ENCODE results near the gene SDCCAG8. TPM values are rescaled to one million over a fixed set of nuclear protein-coding genes. Genes with fewer than 3 reads are reported as not detected.

SDCCAG8 gene
- total RNA-seq, 1 experiment from 2014 or later = 10.0 TPM

- Histone ChIP-seq H3K23me2 (ENCODE audit: insufficient read length, low read depth, low read length, poor library complexity, severe bottlenecking) (no peaks in the 10 kb centered on the region), H4K20me1 (ENCODE audit: control insufficient read depth, insufficient read depth, insufficient read length) (no peaks in the 10 kb centered on the region), H3K79me2 (ENCODE audit: insufficient read depth, low read length) (no peaks in the 10 kb centered on the region), H3K4ac (ENCODE audit: low read depth, low read length) (no peak overlapping the region), H2BK20ac (ENCODE audit: low read depth, low read length, poor library complexity, severe bottlenecking) (no peak overlapping the region), H4K91ac (ENCODE audit: insufficient read length, low read depth, low read length) (no peak overlapping the region), H3K4me1 (ENCODE audit: insufficient read depth, low read length) (no peaks in the 10 kb centered on the region; the same call in 1 of the 2 replicates), H4K8ac (replicated peaks; ENCODE audit: insufficient read length, low read depth, low read length) (no peak overlapping the region), H2BK12ac (ENCODE audit: insufficient read length, low read depth, low read length) (no peak overlapping the region), H3K9me3 (ENCODE audit: control insufficient read depth, low read depth, low read length) (no peaks in the 10 kb centered on the region), H3K23ac (ENCODE audit: insufficient read length, low read depth, low read length) (no peak overlapping the region), H4K5ac (ENCODE audit: insufficient read length, low read depth, low read length) (no peak overlapping the region), H3K14ac (ENCODE audit: insufficient read depth, low read length) (no peak overlapping the region), H2AK5ac (ENCODE audit: insufficient read length, low read length) (no peak overlapping the region), H2BK15ac (ENCODE audit: low read depth, low read length) (no peak overlapping the region), H3K4me2 (ENCODE audit: insufficient read depth, insufficient read length, low read length) (no peak overlapping the region), H2BK120ac (ENCODE audit: low read depth, low read length, poor library complexity, severe bottlenecking) (no peak overlapping the region), H3K56ac (ENCODE audit: insufficient read length, low read depth, low read length) (no peak overlapping the region), H3K79me1 (ENCODE audit: insufficient read depth, low read depth, low read length, poor library complexity, severe bottlenecking) (no peaks in the 10 kb centered on the region), H3T11ph (ENCODE audit: low read length) (no peak overlapping the region), H3K27ac (ENCODE audit: insufficient read length, low read depth, low read length) (no peak overlapping the region), H3K18ac (ENCODE audit: insufficient read length, low read depth, low read length) (no peak overlapping the region), H2AFZ (ENCODE audit: low read length) (no peak overlapping the region), H3K27me3 (ENCODE audit: insufficient read depth, low read length) (no peaks in the 10 kb centered on the region), H3K9ac (ENCODE audit: extremely low read depth, insufficient read length, low read length) (no peak overlapping the region), H2BK5ac (ENCODE audit: insufficient read length, low read length) (no peak overlapping the region)
- Mint-ChIP-seq H3K27me3 (ENCODE audit: low read depth) (no peaks in the 10 kb centered on the region), H3K36me3 (ENCODE audit: insufficient read depth in 1 of 3, low read depth in 3 of 3) (no peaks in the 10 kb centered on the region), H3K9me3 (no peaks in the 10 kb centered on the region), H3K27ac (no peak overlapping the region), H3K4me1 (peaks cover 14 to 16% of the 10 kb centered on the region in 2 experiments), H3K4me3 (no peak overlapping the region)
- no peak for DNase-seq
- no peak for TF ChIP-seq CTCF (conservative IDR thresholded peaks at IDR 0.05)
These were observed 185.8 kb downstream of the SDCCAG8 start for GRCh38 chr1:243441601-243442000.
